ENCODE data around the gene GRAPL. TPM values are rescaled to one million over a fixed set of nuclear protein-coding genes. Genes with fewer than 3 reads are reported as not detected.
"Not testable (repeated sequence)": the region's sequence is repeated elsewhere in the genome, so short reads cannot be mapped to it uniquely, and the experiment has no call there.

Gene GRAPL
- total and polyA plus RNA-seq, 2 donors (not counting 1 experiment from before 2014, with no cell fraction given): 84.5 to 181 TPM

DNA sequence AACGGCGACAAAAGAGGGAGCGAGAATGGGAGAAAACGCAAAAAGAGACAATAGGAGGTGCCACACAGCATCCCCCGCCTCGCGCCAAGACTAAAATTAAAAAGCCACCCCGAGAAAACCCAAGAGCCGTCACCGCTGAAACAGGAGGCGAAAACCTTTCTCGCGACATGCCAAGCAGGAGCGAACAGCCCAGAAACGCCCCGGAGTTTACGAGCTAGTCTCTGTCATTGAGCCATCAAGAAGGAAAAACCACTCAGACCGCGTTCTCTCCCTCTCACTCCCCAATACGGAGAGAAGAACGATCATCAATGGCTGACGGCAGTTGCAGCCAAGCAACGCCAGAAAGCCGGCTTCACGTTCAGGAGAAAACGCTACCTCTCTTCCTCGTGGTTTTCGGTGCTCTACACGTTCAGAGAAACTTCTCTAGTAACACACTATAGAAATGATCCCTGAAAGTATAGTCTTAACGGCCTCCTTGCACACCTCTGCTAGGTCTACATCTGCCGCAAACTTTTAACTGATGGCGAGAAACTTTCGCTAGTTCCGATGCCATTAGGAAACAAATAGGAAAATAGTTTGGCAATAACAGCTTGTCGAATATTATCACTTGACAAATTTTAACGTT lies 62.5 kb downstream of the GRAPL start:
- intact Hi-C loops (cut with micrococcal nuclease); H3K4me1 Mint-ChIP-seq; ATAC-seq (ENCODE audit: low read depth); H2AFZ ChIP-seq (ENCODE audit: insufficient read depth, low read depth, low read length, poor library complexity, severe bottlenecking); H3K9ac ChIP-seq (ENCODE audit: low read length); H4K20me1 ChIP-seq (ENCODE audit: control insufficient read depth, insufficient read depth, low read length, poor library complexity, severe bottlenecking); H3K27me3 Mint-ChIP-seq; H3K36me3 ChIP-seq (replicated peaks in 1 of 2; ENCODE audit: control extremely low read depth in 1 of 2, control insufficient read depth in 1 of 2, extremely low read depth in 1 of 2, insufficient read depth in 2 of 2, low read length in 1 of 2); H3K27ac ChIP-seq (ENCODE audit: low read length in 2 of 2); H3K27ac Mint-ChIP-seq; POLR2A ChIA-PET; H3K9me3 Mint-ChIP-seq (ENCODE audit: insufficient read depth); H3K4me1 ChIP-seq (ENCODE audit: control insufficient read depth in 2 of 2, insufficient read depth in 2 of 2, low read length in 2 of 2); H3K79me2 ChIP-seq (ENCODE audit: control insufficient read depth, insufficient read depth, low read length); H3K4me3 ChIP-seq (ENCODE audit: control extremely low read depth in 1 of 5, extremely low read depth in 1 of 5, insufficient read depth in 1 of 5, low read depth in 2 of 5, low read length in 4 of 5); H3K9me3 ChIP-seq (ENCODE audit: control extremely low read depth in 1 of 3, control insufficient read depth in 2 of 3, insufficient read depth in 1 of 3, low read length in 2 of 3); H3K4me3 Mint-ChIP-seq; H3K4me2 ChIP-seq (replicated peaks; ENCODE audit: low read depth, low read length, poor library complexity, severe bottlenecking); DNase-seq; H3K27me3 ChIP-seq (replicated peaks in 1 of 4; ENCODE audit: control extremely low read depth in 1 of 4, control insufficient read depth in 3 of 4, insufficient read depth in 4 of 4, low read length in 3 of 4); CTCF ChIA-PET: not testable (repeated sequence)
- WGBS (ENCODE audit: insufficient coverage): no CpG with 5 or more reads among the region's 36 CpGs

DNA sequence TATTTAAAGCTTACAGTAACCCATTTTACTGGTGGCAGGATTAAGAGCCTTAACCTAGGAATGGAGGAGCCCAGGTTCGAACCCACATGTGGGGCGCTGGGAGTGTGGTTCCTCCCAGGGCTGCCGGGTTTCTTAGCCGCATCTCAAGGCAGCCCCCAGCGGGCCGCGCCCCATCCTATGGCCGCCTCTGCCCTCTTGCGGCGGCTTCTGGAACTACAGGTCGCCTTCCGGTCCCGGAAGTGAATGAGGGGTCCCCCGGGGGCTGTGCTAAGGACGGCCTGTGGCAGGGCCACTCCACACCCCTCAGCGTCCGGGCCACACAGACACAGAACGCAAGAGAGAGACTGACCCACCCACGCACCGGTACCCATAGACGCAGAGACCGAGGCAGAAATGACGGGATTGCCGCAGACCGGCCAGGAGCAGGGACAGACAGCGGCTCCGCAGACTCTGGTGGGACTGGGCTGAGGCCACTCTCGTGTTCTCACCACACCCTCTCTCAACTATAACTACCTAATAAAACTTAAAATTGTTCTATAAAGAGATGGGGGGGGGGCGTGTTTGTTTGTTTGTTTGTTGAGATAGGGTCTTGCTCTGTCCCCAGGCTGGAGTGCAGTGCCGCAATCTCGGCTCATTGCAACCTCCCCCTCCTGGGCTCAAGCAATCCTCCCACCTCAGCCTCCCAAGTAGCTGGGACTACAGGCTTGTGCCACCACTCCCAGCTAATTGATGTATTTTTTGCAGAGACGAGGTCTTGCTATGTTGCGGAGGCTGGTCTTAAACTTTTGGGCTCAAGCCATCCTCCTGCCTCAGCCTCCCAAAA lies 69.2 kb downstream of the GRAPL start:
- H3K27me3 Mint-ChIP-seq; H2AFZ ChIP-seq (ENCODE audit: insufficient read depth, low read depth, low read length, poor library complexity, severe bottlenecking); H3K9me3 ChIP-seq (ENCODE audit: control extremely low read depth in 1 of 3, control insufficient read depth in 2 of 3, insufficient read depth in 1 of 3, low read length in 2 of 3); H3K9me3 Mint-ChIP-seq (ENCODE audit: insufficient read depth); H3K36me3 ChIP-seq (replicated peaks in 1 of 2; ENCODE audit: control extremely low read depth in 1 of 2, control insufficient read depth in 1 of 2, extremely low read depth in 1 of 2, insufficient read depth in 2 of 2, low read length in 1 of 2); H3K4me3 Mint-ChIP-seq; DNase-seq; H3K4me2 ChIP-seq (replicated peaks; ENCODE audit: low read depth, low read length, poor library complexity, severe bottlenecking); H3K4me1 ChIP-seq (ENCODE audit: control insufficient read depth in 2 of 2, insufficient read depth in 2 of 2, low read length in 2 of 2); H3K9ac ChIP-seq (ENCODE audit: low read length); CTCF ChIA-PET; intact Hi-C loops (cut with micrococcal nuclease); POLR2A ChIA-PET; H3K27me3 ChIP-seq (replicated peaks in 1 of 4; ENCODE audit: control extremely low read depth in 1 of 4, control insufficient read depth in 3 of 4, insufficient read depth in 4 of 4, low read length in 3 of 4); H3K79me2 ChIP-seq (ENCODE audit: control insufficient read depth, insufficient read depth, low read length); H3K27ac ChIP-seq (ENCODE audit: low read length in 2 of 2); H3K4me1 Mint-ChIP-seq; H4K20me1 ChIP-seq (ENCODE audit: control insufficient read depth, insufficient read depth, low read length, poor library complexity, severe bottlenecking); H3K27ac Mint-ChIP-seq: not testable (repeated sequence)
- H3K4me3 ChIP-seq (ENCODE audit: control extremely low read depth in 1 of 5, extremely low read depth in 1 of 5, insufficient read depth in 1 of 5, low read depth in 2 of 5, low read length in 4 of 5): peak overlapping the region in 1 of 5 experiments; percentile 19
- no CpG with 5 or more reads among the region's 33 CpGs for WGBS (ENCODE audit: insufficient coverage)
- ATAC-seq (ENCODE audit: low read depth): peak; percentile 100

DNA sequence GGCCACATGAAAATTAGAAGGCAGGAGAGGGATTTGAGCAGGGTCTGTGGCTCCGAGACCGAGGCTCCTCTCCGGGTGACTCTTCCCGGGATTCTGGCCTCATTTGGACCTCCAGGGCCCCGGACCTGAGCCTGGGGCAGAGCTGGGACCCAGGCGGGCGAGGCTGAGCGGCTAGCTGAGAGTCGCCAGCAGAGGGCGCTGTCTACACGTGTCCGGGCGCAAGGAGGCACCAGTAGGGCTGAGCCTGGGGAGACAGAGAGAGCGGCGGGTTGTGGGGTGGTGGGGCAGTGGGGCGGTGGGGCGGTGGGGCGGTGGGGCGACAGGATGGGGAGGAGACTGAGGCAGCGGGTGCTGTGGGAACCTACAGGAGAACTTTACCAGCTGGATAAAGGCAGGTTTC lies 75.1 kb downstream of the GRAPL start:
- H3K36me3 ChIP-seq (replicated peaks in 1 of 2; ENCODE audit: control extremely low read depth in 1 of 2, control insufficient read depth in 1 of 2, extremely low read depth in 1 of 2, insufficient read depth in 2 of 2, low read length in 1 of 2); H3K4me3 ChIP-seq (ENCODE audit: control extremely low read depth in 1 of 5, extremely low read depth in 1 of 5, insufficient read depth in 1 of 5, low read depth in 2 of 5, low read length in 4 of 5); H3K79me2 ChIP-seq (ENCODE audit: control insufficient read depth, insufficient read depth, low read length); DNase-seq; H3K9ac ChIP-seq (ENCODE audit: low read length); H3K9me3 Mint-ChIP-seq (ENCODE audit: insufficient read depth); H3K4me3 Mint-ChIP-seq; H3K4me1 Mint-ChIP-seq; H3K4me2 ChIP-seq (replicated peaks; ENCODE audit: low read depth, low read length, poor library complexity, severe bottlenecking); H4K20me1 ChIP-seq (ENCODE audit: control insufficient read depth, insufficient read depth, low read length, poor library complexity, severe bottlenecking); intact Hi-C loops (cut with micrococcal nuclease); CTCF ChIA-PET; H3K27ac Mint-ChIP-seq; H3K9me3 ChIP-seq (ENCODE audit: control extremely low read depth in 1 of 3, control insufficient read depth in 2 of 3, insufficient read depth in 1 of 3, low read length in 2 of 3); H3K27me3 ChIP-seq (replicated peaks in 1 of 4; ENCODE audit: control extremely low read depth in 1 of 4, control insufficient read depth in 3 of 4, insufficient read depth in 4 of 4, low read length in 3 of 4); H2AFZ ChIP-seq (ENCODE audit: insufficient read depth, low read depth, low read length, poor library complexity, severe bottlenecking); H3K27me3 Mint-ChIP-seq; H3K4me1 ChIP-seq (ENCODE audit: control insufficient read depth in 2 of 2, insufficient read depth in 2 of 2, low read length in 2 of 2); H3K27ac ChIP-seq (ENCODE audit: low read length in 2 of 2); POLR2A ChIA-PET: not testable (repeated sequence)
- peak; percentile 98 for ATAC-seq (ENCODE audit: low read depth)
- no CpG with 5 or more reads among the region's 20 CpGs for WGBS (ENCODE audit: insufficient coverage)

DNA sequence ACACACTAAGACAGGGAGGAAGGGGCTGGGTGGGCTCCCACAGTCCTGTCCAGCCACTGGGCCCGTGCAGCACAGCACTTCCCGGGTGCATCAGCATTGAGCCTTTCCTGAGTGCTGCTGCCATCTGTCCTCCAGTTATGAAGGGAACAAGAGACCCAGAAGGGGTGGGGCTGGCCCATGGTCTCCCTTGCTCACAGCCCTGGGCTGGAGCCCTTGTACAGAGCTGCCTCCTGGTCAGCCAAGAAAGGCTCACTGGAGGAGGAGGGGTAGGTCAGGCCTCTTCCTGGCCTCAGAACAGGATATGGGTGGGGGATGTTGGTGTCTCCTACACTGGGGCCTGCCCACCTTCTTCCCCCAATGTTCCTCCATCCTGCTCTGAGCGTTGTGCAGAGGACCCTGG lies 76.0 kb downstream of the GRAPL start:
- not testable (repeated sequence) for H3K27ac ChIP-seq (ENCODE audit: low read length in 2 of 2); H3K27ac Mint-ChIP-seq; ATAC-seq (ENCODE audit: low read depth)

More for the DNA sequence above, 76.0 kb downstream of the GRAPL start:
- H3K27me3 Mint-ChIP-seq; H4K20me1 ChIP-seq (ENCODE audit: control insufficient read depth, insufficient read depth, low read length, poor library complexity, severe bottlenecking); H3K9ac ChIP-seq (ENCODE audit: low read length); H3K4me2 ChIP-seq (replicated peaks; ENCODE audit: low read depth, low read length, poor library complexity, severe bottlenecking); H3K9me3 ChIP-seq (ENCODE audit: control extremely low read depth in 1 of 3, control insufficient read depth in 2 of 3, insufficient read depth in 1 of 3, low read length in 2 of 3); H3K4me3 Mint-ChIP-seq; H3K4me1 ChIP-seq (ENCODE audit: control insufficient read depth in 2 of 2, insufficient read depth in 2 of 2, low read length in 2 of 2); H3K27me3 ChIP-seq (replicated peaks in 1 of 4; ENCODE audit: control extremely low read depth in 1 of 4, control insufficient read depth in 3 of 4, insufficient read depth in 4 of 4, low read length in 3 of 4); H2AFZ ChIP-seq (ENCODE audit: insufficient read depth, low read depth, low read length, poor library complexity, severe bottlenecking); H3K79me2 ChIP-seq (ENCODE audit: control insufficient read depth, insufficient read depth, low read length); POLR2A ChIA-PET; CTCF ChIA-PET; H3K4me1 Mint-ChIP-seq; intact Hi-C loops (cut with micrococcal nuclease); H3K4me3 ChIP-seq (ENCODE audit: control extremely low read depth in 1 of 5, extremely low read depth in 1 of 5, insufficient read depth in 1 of 5, low read depth in 2 of 5, low read length in 4 of 5); H3K9me3 Mint-ChIP-seq (ENCODE audit: insufficient read depth); H3K36me3 ChIP-seq (replicated peaks in 1 of 2; ENCODE audit: control extremely low read depth in 1 of 2, control insufficient read depth in 1 of 2, extremely low read depth in 1 of 2, insufficient read depth in 2 of 2, low read length in 1 of 2); DNase-seq: not testable (repeated sequence)
- no CpG with 5 or more reads among the region's 3 CpGs for WGBS (ENCODE audit: insufficient coverage)
